K562 (cell line): ENCODE results near the gene IQCC. TPM values are rescaled to one million over a fixed set of nuclear protein-coding genes. Genes with fewer than 3 reads are reported as not detected.
A peak's percentile ranks its signal among the peaks of the same experiment; 100 is the strongest.

Source experiments
- CREBBP ChIP-seq: IDR thresholded peaks from one replicate; pipeline ENCODE4 v1.6.1; 2012; ENCODE audit warnings: low read depth, mild to moderate bottlenecking, control low read depth, inconsistent platforms, low read length
- DEAF1 ChIP-seq: fragments of 450-650 bp; formaldehyde crosslinking; IDR thresholded peaks from 2 replicates; pipeline ENCODE4 v1.4.0; 2020; ENCODE audit warnings: mild to moderate bottlenecking, moderate library complexity
- EP300 ChIP-seq: IDR thresholded peaks from 2 replicates; pipeline ENCODE4 v1.6.1; 2012; ENCODE audit warnings: low read length, improper control_type of control experiment
- MGA ChIP-seq: fragments of 450-650 bp; IDR thresholded peaks from 2 replicates; pipeline ENCODE4 v1.6.1; 2016; ENCODE audit warnings: mild to moderate bottlenecking, moderate library complexity
- MXI1 ChIP-seq: IDR thresholded peaks from 2 replicates; pipeline ENCODE4 v1.6.1; 2011; ENCODE audit warnings: low read depth, mild to moderate bottlenecking, improper control_type of control experiment, low read length
- NFXL1 ChIP-seq: fragments of 450-650 bp; formaldehyde crosslinking; IDR thresholded peaks from 2 replicates; pipeline ENCODE4 v1.4.0; 2021; ENCODE audit warnings: mild to moderate bottlenecking
- POLR3G ChIP-seq: IDR thresholded peaks from 2 replicates; pipeline ENCODE4 v1.6.1; 2011; ENCODE audit not compliant: insufficient read length, insufficient replicate concordance; ENCODE audit errors: extremely low read depth
- SMARCA5 ChIP-seq: fragments of 450-650 bp; IDR thresholded peaks from 2 replicates; pipeline ENCODE4 v1.6.1; 2016
- SNRNP70 ChIP-seq: fragments of 200-400 bp; formaldehyde crosslinking; optimal IDR thresholded peaks from 2 replicates; pipeline ENCODE3; 2017; ENCODE audit warnings: low read depth, low read length
- ZNF23 ChIP-seq: fragments of 250-450 bp; sonication (Bioruptor Pico); IDR thresholded peaks from 2 replicates; pipeline ENCODE4 v1.4.0; 2020; ENCODE audit warnings: mild to moderate bottlenecking
- ZNF398 ChIP-seq: fragments of 250-450 bp; sonication (Bioruptor Pico); IDR thresholded peaks from 2 replicates; pipeline ENCODE4 v1.8.0; 2021; ENCODE audit warnings: moderate library complexity, mild to moderate bottlenecking, inconsistent platforms
- ZNF41 ChIP-seq: fragments of 250-450 bp; sonication (Bioruptor Pico); conservative IDR thresholded peaks from 2 replicates; pipeline ENCODE4 v1.4.0; 2020; ENCODE audit warnings: mild to moderate bottlenecking
- ZNF586 ChIP-seq: fragments of 450-650 bp; formaldehyde crosslinking; conservative IDR thresholded peaks from 2 replicates; pipeline ENCODE4 v1.4.0; 2020; ENCODE audit warnings: mild to moderate bottlenecking, moderate library complexity
- ZSCAN29 ChIP-seq: fragments of 450-650 bp; IDR thresholded peaks from 2 replicates; pipeline ENCODE4 v1.6.1; 2017
- polyA plus RNA-seq, 8 experiments: library from polyadenylated mRNA; depleted of rRNA in 4 of 8; stranded (reverse) in 5 of 8; unstranded in 3 of 8; fragments of >200 nt; fragmentation: Nextera tagmentation in 2 of 8; fragmentation: Illumina TruSeq in 1 of 8; extraction: Ambion mirVana in 2 of 8; extraction: Trizol in 1 of 8; gene quantifications; 2 replicates each; pipeline versions ENCODE4 v1.2.1 to v1.2.3, GENCODE V29; 2011 to 2014; ENCODE audit warnings: inconsistent platforms in 1 of 8, missing spikeins in 1 of 8
- total RNA-seq, 7 experiments: library from RNA; depleted of rRNA in 6 of 7; stranded (reverse); fragments of >200 nt in 6 of 7; fragmentation: Illumina TruSeq in 2 of 7; extraction: Trizol in 2 of 7; gene quantifications; 2 replicates each; pipeline versions ENCODE4 v1.2.1 to v1.2.3, GENCODE V29; 2011 to 2021; ENCODE audit warnings: low replicate concordance in 1 of 7

IQCC gene
- total and polyA plus RNA-seq, 9 of the 15 experiments (the other 6 are each of a cell fraction or from before 2014, with no cell fraction given): 8.1 to 16.5 (median 10.7) TPM

- no peak for TF ChIP-seq POLR3G
- TF ChIP-seq SNRNP70: no peak
- TF ChIP-seq ZNF23 (CRISPR knock-in tag): no peak
- no peak; the same call in 1 of the 2 replicates for TF ChIP-seq SMARCA5
- no peak for TF ChIP-seq ZNF586 (CRISPR knock-in tag)
- TF ChIP-seq CREBBP: no peak
- TF ChIP-seq ZSCAN29: no peak
- TF ChIP-seq DEAF1 (CRISPR knock-in tag): no peak
- no peak for TF ChIP-seq ZNF398 (CRISPR knock-in tag)
- no peak for TF ChIP-seq ZNF41
- no peak; the same call in 1 of the 2 replicates for TF ChIP-seq NFXL1 (CRISPR knock-in tag)
- no peak; the same call in 1 of the 2 replicates for TF ChIP-seq EP300
- TF ChIP-seq MGA: no peak
- TF ChIP-seq MXI1: peak; percentile 97
Observed at GRCh38 chr1:32221980-32222755, 16.7 kb downstream of the IQCC start, which contains the start of the genes EIF3I and TMEM234 (continued).
